ENCODE data around the gene SLC25A3. TPM values are rescaled to one million over a fixed set of nuclear protein-coding genes. Genes with fewer than 3 reads are reported as not detected.
A peak's percentile ranks its signal among the peaks of the same experiment; 100 is the strongest.

Gene SLC25A3
- total and polyA plus RNA-seq, 8 donors = 308 to 594 (median 400) TPM

- H3K27ac ChIP-seq = peak overlapping the region in 1 of 5 donors; percentile 55
- 59 to 75% (median 68%) methylated on average over 2 of the region's 2 CpGs for WGBS, 5 donors
Measured at GRCh38 chr12:98578821-98579220, 14.7 kb upstream of the SLC25A3 start.

GRCh38 chr12:98579347-98579746 lies 14.1 kb upstream of the SLC25A3 start:
- intact Hi-C loops (cut with DNase I; ENCODE audit: low total_unique reads) = no loop called here
- TF ChIP-seq CTCF (IDR thresholded peaks at IDR 0.05) (no peak), POLR2AphosphoS5 (IDR thresholded peaks at IDR 0.05) (no peak), EP300 (IDR thresholded peaks at IDR 0.05) (no peak), POLR2A (IDR thresholded peaks at IDR 0.05) (no peak)
- 71 to 77% (median 75%) methylated on average over 5 of the region's 5 CpGs for WGBS, 5 donors
- no peaks in the 10 kb centered on the region for H3K36me3 ChIP-seq
- peaks cover 0 to 6% (median 2%) of the 10 kb centered on the region in 4 donors for H3K4me1 ChIP-seq
- H3K27me3 ChIP-seq = no peaks in the 10 kb centered on the region
- no peaks in the 10 kb centered on the region for H3K9me3 ChIP-seq
- H3K4me3 ChIP-seq = no peak overlapping the region
- no peak overlapping the region for H3K27ac ChIP-seq
- no peak for DNase-seq

More at GRCh38 chr12:98578821-98579220, 14.7 kb upstream of the SLC25A3 start:
- intact Hi-C loops (cut with DNase I; ENCODE audit: low total_unique reads) = no loop called here
- Histone ChIP-seq H3K27me3 (no peaks in the 10 kb centered on the region), H3K9me3 (no peaks in the 10 kb centered on the region), H3K4me1 (peaks cover 0 to 8% (median 3%) of the 10 kb centered on the region in 4 donors), H3K36me3 (no peaks in the 10 kb centered on the region), H3K4me3 (no peak overlapping the region)
- TF ChIP-seq POLR2AphosphoS5 (IDR thresholded peaks at IDR 0.05) = no peak
- no peak for TF ChIP-seq EP300 (IDR thresholded peaks at IDR 0.05)
- no peak for TF ChIP-seq POLR2A (IDR thresholded peaks at IDR 0.05)
- no peak for TF ChIP-seq CTCF (IDR thresholded peaks at IDR 0.05)
- peak in 1 of 2 donors; percentile 66 for DNase-seq

GRCh38 chr12:98579835-98580234 lies 13.7 kb upstream of the SLC25A3 start:
- TF ChIP-seq CTCF (IDR thresholded peaks at IDR 0.05) = no peak
- no peak for TF ChIP-seq POLR2AphosphoS5 (IDR thresholded peaks at IDR 0.05)
- no peak for TF ChIP-seq POLR2A (IDR thresholded peaks at IDR 0.05)
- no peak for TF ChIP-seq EP300 (IDR thresholded peaks at IDR 0.05)
- intact Hi-C loops (cut with DNase I; ENCODE audit: low total_unique reads) = no loop called here
- WGBS, 5 donors = 89 to 96% (median 91%) methylated on average over 3 of the region's 3 CpGs
- Histone ChIP-seq H3K4me3 (no peak overlapping the region), H3K36me3 (no peaks in the 10 kb centered on the region), H3K27ac (no peak overlapping the region), H3K4me1 (peaks cover 0 to under 1% (median 0%) of the 10 kb centered on the region in 4 donors), H3K27me3 (no peaks in the 10 kb centered on the region), H3K9me3 (no peaks in the 10 kb centered on the region)
- no peak for DNase-seq

DNA sequence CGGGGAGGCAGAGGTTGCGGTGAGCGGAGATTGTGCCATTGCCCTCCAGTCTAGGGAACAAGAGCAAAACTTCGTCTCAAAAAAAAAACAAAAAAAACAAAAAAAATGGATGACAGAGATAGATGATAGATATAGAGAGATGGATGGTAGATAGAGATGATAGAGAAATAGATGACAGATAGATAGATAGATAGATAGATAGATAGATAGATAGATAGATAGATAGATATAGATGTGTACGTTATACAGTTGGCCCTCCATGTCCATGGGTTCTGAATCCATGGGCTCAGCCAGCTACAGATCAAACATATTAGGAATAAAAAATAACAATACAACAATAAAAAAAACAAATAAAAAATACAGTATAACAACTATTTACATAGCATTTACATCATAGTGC lies 12.8 kb upstream of the SLC25A3 start:
- 93 to 97% (median 95%) methylated on average over 5 of the region's 5 CpGs for WGBS, 5 donors

DNA sequence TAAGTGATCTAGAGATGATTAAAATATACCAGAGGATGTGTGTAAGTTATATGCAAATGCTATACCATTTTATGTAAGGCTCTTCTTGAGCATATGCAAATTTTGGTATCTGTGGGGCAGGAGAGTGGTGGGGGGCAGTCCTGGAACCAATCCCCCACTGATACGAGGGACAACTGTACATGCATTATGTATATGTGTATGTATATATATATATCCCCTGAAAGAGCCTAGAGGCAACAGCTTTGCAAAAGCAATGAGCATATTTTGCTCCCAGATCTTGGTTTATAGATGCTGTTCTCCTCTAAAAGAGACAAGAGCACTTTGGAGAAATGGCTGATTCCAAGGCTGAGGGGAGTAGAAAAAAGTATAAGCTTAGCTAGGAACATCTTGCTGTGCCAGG lies 12.4 kb upstream of the SLC25A3 start:
- Histone ChIP-seq H3K36me3 (no peaks in the 10 kb centered on the region), H3K9me3 (no peaks in the 10 kb centered on the region), H3K27me3 (no peaks in the 10 kb centered on the region), H3K27ac (no peak overlapping the region), H3K4me3 (no peak overlapping the region), H3K4me1 (no peaks in the 10 kb centered on the region)
- 83 to 92% (median 86%) methylated on average over 1 of the region's 1 CpG for WGBS, 5 donors
- no peak for DNase-seq
- intact Hi-C loops (cut with DNase I; ENCODE audit: low total_unique reads) = no loop called here
- no peak for TF ChIP-seq CTCF (IDR thresholded peaks at IDR 0.05)
- no peak for TF ChIP-seq POLR2AphosphoS5 (IDR thresholded peaks at IDR 0.05)
- TF ChIP-seq EP300 (IDR thresholded peaks at IDR 0.05) = no peak
- TF ChIP-seq POLR2A (IDR thresholded peaks at IDR 0.05) = no peak

More for the DNA sequence above, 12.8 kb upstream of the SLC25A3 start:
- intact Hi-C loops (cut with DNase I; ENCODE audit: low total_unique reads) = no loop called here
- H3K9me3 ChIP-seq = no peaks in the 10 kb centered on the region
- no peak overlapping the region for H3K27ac ChIP-seq
- H3K4me3 ChIP-seq = no peak overlapping the region
- no peaks in the 10 kb centered on the region for H3K36me3 ChIP-seq
- no peaks in the 10 kb centered on the region for H3K4me1 ChIP-seq
- no peak for DNase-seq
- no peaks in the 10 kb centered on the region for H3K27me3 ChIP-seq
- TF ChIP-seq POLR2AphosphoS5 (IDR thresholded peaks at IDR 0.05) (no peak), POLR2A (IDR thresholded peaks at IDR 0.05) (no peak), EP300 (IDR thresholded peaks at IDR 0.05) (no peak)

All from stomach (tissue), 9 donors.